WERI-Rb-1 (cell line): Measurements from ENCODE around the gene HDAC4.

Experiments used
- DNase-seq: peaks from one replicate; pipeline ENCODE4 v3.0.0-alpha.2; 2020
- H3K27ac ChIP-seq: fragments of 250-450 bp; sonication (Bioruptor Pico); 2 replicates; pipeline ENCODE4 v1.5.1; 2020; ENCODE audit warnings: mild to moderate bottlenecking, moderate library complexity
- H3K27me3 ChIP-seq: fragments of 250-450 bp; sonication (Bioruptor Pico); 2 replicates; pipeline ENCODE4 v1.5.1; 2021; ENCODE audit warnings: mild to moderate bottlenecking, low read depth, moderate library complexity; ENCODE audit not compliant: insufficient read depth, severe bottlenecking
- H3K36me3 ChIP-seq: fragments of 250-450 bp; sonication (Bioruptor Pico); 2 replicates; pipeline ENCODE4 v1.5.1; 2020; ENCODE audit warnings: mild to moderate bottlenecking, moderate library complexity
- H3K4me3 ChIP-seq: 2 replicates; pipeline ENCODE4 v1.5.1; 2011; ENCODE audit warnings: low read depth, mild to moderate bottlenecking, control low read depth, low read length
- H3K9me3 ChIP-seq: fragments of 250-450 bp; sonication (Bioruptor Pico); 2 replicates; pipeline ENCODE4 v1.5.1; 2021; ENCODE audit warnings: mild to moderate bottlenecking, moderate library complexity; ENCODE audit not compliant: severe bottlenecking
- CTCF ChIP-seq: IDR thresholded peaks from 2 replicates; pipeline ENCODE4 v1.5.1; 2011; ENCODE audit warnings: low read depth, mild to moderate bottlenecking, control low read depth, inconsistent platforms, low read length

Gene HDAC4

GRCh38 chr2:239141021-239141760, 259.6 kb downstream of the HDAC4 start:
- Histone ChIP-seq H3K27me3 (no peaks in the 10 kb centered on the region), H3K9me3 (no peaks in the 10 kb centered on the region), H3K27ac (no peak overlapping the region), H3K36me3 (no peaks in the 10 kb centered on the region; the same call in 1 of the 2 replicates), H3K4me3 (no peak overlapping the region)
- no peak for TF ChIP-seq CTCF
- DNase-seq = no peak

GRCh38 chr2:239140346-239141020, 260.3 kb downstream of the HDAC4 start:
- no peaks in the 10 kb centered on the region; the same call in 1 of the 2 replicates for H3K36me3 ChIP-seq
- TF ChIP-seq CTCF = no peak
- H3K9me3 ChIP-seq = no peaks in the 10 kb centered on the region
- no peak for DNase-seq
- H3K27ac ChIP-seq = no peak overlapping the region
- no peaks in the 10 kb centered on the region for H3K27me3 ChIP-seq
- no peak overlapping the region for H3K4me3 ChIP-seq

- no peak for DNase-seq
- H3K27me3 ChIP-seq = no peaks in the 10 kb centered on the region
- no peak overlapping the region for H3K4me3 ChIP-seq
- TF ChIP-seq CTCF = no peak
- no peaks in the 10 kb centered on the region for H3K9me3 ChIP-seq
- H3K36me3 ChIP-seq = no peaks in the 10 kb centered on the region; the same call in 1 of the 2 replicates
- H3K27ac ChIP-seq = no peak overlapping the region
Measured at GRCh38 chr2:239139566-239139965, 261.3 kb downstream of the HDAC4 start.

GRCh38 chr2:239139101-239139500, 261.7 kb downstream of the HDAC4 start:
- H3K9me3 ChIP-seq = no peaks in the 10 kb centered on the region
- no peaks in the 10 kb centered on the region; the same call in 1 of the 2 replicates for H3K36me3 ChIP-seq
- DNase-seq = no peak
- H3K4me3 ChIP-seq = no peak overlapping the region
- no peak overlapping the region for H3K27ac ChIP-seq
- no peak for TF ChIP-seq CTCF
- no peaks in the 10 kb centered on the region for H3K27me3 ChIP-seq

GRCh38 chr2:239138610-239139009, 262.2 kb downstream of the HDAC4 start:
- no peak for DNase-seq
- no peak overlapping the region for H3K4me3 ChIP-seq
- H3K27ac ChIP-seq = no peak overlapping the region
- no peaks in the 10 kb centered on the region for H3K27me3 ChIP-seq
- H3K9me3 ChIP-seq = no peaks in the 10 kb centered on the region
- no peak for TF ChIP-seq CTCF
- H3K36me3 ChIP-seq = no peaks in the 10 kb centered on the region; the same call in 1 of the 2 replicates
